Fibroblast of villous mesenchyme (primary cell): Measurements from ENCODE around the gene TNFRSF12A. TPM values are rescaled to one million over a fixed set of nuclear protein-coding genes. Genes with fewer than 3 reads are reported as not detected.

Source experiments
- DNase-seq: peaks from one replicate; pipeline ENCODE4 v3.0.0-alpha.2; 2010; ENCODE audit warnings: low read depth
- H3K4me3 ChIP-seq: 2 replicates; pipeline ENCODE4 v1.5.1; 2011; ENCODE audit warnings: low read depth, mild to moderate bottlenecking, low read length
- CTCF ChIP-seq: IDR thresholded peaks from 2 replicates; pipeline ENCODE4 v1.5.1; 2012; ENCODE audit warnings: low read depth, mild to moderate bottlenecking, low read length; ENCODE audit not compliant: insufficient read depth
- total RNA-seq: library from RNA; depleted of rRNA; stranded (reverse); fragments of >200 nt; gene quantifications from 2 replicates; pipeline ENCODE4 v1.2.3, GENCODE V29; 2012

The TNFRSF12A gene
- total RNA-seq, 1 donor, result 196 TPM

- no peak overlapping the region for H3K4me3 ChIP-seq
- TF ChIP-seq CTCF, result no peak
- DNase-seq, result no peak
These were observed 36.4 kb downstream of the TNFRSF12A start for GRCh38 chr16:3056336-3057180.

- DNase-seq, result no peak
- no peak overlapping the region for H3K4me3 ChIP-seq
- no peak for TF ChIP-seq CTCF
These were observed 37.3 kb downstream of the TNFRSF12A start for GRCh38 chr16:3057181-3058138.

GRCh38 chr16:3058139-3059030, 38.2 kb downstream of the TNFRSF12A start:
- no peak for TF ChIP-seq CTCF
- H3K4me3 ChIP-seq, result peak overlapping the region; percentile 81
- DNase-seq, result peak; percentile 20

- peak; percentile 53 for TF ChIP-seq CTCF
- peak overlapping the region; percentile 81 for H3K4me3 ChIP-seq
- peak; percentile 89 for DNase-seq
These were observed 39.0 kb downstream of the TNFRSF12A start for GRCh38 chr16:3059041-3059722.

- DNase-seq, result no peak
- peak overlapping the region; percentile 43 for H3K4me3 ChIP-seq
- no peak for TF ChIP-seq CTCF
These were observed 39.6 kb downstream of the TNFRSF12A start for GRCh38 chr16:3059723-3060242.
